Ishikawa (cell line): ENCODE results near the gene SKI.

ENCODE experiments used
- NFIC ChIP-seq: IDR thresholded peaks from 2 replicates; pipeline ENCODE4 v1.6.1; 2012
- TAF1 ChIP-seq: IDR thresholded peaks from 2 replicates; pipeline ENCODE4 v1.6.1; 2012; ENCODE audit warnings: low read depth, mild to moderate bottlenecking
- TEAD4 ChIP-seq: IDR thresholded peaks from 2 replicates; pipeline ENCODE4 v1.6.1; 2012

DNA sequence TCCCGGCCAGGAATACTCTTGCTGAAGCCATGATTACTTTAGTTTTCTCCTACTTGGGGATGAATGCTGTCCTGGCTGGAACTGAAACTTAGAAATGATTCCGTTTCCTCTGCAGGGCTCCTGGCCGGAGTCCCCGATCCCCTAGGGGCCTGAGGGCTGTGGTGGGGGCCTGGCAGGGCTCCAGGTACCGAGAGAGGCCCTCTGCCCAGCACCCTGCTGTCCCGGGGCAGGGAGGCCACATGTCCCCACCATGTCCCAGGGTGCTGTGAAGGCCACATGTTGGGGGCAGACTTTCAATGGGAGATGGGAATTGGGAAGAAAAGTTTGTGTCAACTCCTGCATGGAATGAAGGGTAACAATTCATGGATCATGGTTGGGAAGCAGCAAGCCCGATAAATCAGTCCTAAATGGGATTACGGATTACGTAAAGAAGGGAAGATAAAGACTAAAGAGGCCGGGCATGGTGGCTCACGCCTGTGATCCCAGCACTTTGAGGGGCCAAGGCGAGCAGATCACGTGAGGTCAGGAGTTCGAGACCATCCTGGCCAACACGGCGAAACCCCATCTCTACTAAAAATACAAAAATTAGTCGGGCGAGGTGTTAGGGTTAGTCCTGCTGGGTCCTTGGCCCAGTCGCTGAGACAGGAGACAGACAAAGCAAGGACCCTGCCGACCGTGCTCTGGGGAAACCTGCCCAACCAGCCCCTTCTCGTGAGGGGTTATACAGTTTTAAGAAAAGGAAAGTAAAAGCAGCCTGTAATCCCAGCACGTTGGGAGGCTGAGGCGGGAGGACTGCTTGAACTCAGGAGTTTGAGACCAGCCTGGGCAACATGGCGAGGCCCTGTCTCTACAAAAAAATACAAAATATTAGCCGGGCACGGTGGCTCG, 125.7 kb downstream of the SKI start:
- TF ChIP-seq NFIC (no peak), TAF1 (no peak), TEAD4 (no peak)
